ENCODE results near the gene LILRA5.
"Not testable (repeated sequence)": the region's sequence is repeated elsewhere in the genome, so short reads cannot be mapped to it uniquely, and the experiment has no call there.

The LILRA5 gene

DNA sequence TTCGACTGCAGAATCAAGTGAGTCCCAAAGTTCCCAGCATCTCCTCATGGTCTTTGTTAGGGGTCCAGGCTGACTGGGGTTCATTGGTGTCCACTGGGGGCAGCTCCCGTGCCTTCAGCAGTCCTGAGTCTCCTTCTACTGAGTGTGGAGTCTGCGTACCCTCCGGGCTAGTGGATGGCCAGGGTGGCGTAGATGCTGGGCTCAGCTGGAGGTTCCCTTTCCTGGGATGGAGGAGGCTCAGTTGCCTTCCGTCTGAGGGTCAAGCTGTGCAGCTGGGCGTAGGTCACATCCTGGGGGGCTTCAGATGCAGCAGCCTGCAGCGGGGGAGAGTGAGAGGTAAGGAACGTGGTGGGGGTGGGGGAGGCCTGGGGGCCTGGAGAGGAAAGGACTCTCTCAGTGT is 38.5 kb downstream of the LILRA5 start:
- not testable (repeated sequence) for DNase-seq (ENCODE audit: low read depth in 2 of 2)

DNA sequence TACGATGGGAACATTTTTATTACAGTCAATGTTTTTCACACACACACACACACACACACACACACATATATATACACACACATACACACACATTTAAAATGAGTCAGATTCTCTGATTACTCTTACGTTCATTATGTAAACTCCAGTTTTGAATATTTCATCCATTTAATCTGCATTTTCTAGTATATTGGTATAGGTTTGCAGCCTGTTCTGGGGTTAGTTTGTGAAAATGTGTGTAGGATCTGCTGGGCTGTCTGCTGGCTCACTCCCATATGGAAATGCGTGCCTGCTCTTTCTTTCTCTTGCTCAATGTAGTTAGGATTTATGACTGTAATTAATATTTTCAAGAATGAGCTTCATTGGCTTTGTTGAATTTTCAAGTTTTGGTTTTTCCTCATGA is 39.1 kb downstream of the LILRA5 start:
- no peak for DNase-seq (ENCODE audit: low read depth in 2 of 2)

DNA sequence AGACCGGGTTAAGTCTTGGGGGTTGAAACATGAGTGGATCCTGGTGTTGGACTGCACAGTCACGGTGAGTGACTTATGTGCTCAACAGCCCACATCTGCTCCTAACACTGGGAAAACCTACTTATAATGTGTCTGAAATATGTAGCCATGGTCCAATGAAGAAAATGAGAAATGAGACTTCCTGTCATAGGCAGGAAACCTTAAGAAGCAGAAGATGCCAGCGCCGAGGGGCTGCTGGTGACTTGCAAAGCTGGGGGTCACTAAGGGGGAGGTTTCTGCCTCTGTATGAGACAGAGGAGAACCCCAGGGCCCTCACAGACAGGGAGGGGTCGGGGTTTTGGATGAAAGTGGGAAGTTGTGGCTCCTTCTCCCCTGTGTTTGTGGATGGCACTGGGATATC is 40.8 kb downstream of the LILRA5 start:
- not testable (repeated sequence) for DNase-seq (ENCODE audit: low read depth in 2 of 2)

DNA sequence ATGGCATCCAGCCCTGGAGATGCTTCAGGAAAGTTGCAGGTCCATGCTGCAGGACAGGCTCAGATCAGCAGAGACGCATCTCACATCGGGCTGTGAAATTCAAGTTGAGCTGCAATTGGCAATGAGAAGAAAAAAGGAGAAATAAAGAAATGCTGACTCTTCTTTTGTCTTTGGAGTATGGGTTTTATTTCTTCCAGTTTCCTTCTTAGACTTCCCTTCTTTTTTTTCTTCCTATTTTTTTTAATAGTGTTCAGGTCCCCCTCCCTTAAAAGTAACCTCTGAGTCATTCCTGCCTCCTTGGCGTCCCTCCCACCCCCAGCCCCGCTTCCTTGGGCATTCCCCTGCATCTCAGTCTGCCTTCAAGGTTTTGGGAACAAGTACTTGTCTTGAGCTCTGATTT is 41.4 kb downstream of the LILRA5 start:
- not testable (repeated sequence) for DNase-seq (ENCODE audit: low read depth in 2 of 2)

DNA sequence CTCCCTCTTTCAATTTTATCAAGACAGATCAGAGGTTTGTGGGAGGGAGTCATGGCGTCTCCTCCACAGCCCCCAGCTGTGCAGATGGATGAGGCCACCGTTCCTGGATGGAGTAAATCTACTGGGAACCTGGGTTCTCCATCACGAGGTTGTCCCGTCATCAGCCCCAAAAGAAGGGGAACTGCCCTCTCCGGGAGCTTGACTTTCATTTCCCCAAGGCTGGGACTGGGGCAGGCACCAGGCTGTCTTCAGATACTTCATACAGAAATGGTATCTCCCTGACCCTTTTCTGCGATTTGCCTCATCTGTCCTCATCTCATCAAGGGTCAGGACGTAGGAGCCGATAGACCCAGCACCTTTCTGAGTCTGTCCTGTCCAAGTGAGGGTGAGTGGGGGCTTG is 41.9 kb downstream of the LILRA5 start:
- no peak for DNase-seq (ENCODE audit: low read depth in 2 of 2)

DNA sequence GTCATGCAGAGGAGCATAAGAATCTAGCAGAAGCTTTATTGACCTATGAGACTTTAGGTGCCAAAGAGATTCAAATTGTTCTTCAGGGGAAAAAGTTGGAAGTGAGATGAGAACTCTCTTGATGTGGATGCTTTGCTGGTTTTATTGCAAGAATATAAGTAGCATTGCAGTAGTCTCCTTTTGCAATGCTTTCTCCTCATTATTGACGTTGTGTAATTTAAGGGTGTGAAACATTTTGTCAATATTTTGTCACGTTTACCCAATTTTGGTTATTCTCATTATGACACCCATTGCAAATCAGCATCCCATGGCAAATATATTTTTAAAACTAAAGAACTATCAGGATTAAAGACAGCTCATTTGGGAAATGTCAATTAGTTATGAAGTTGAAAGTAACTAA is 44.0 kb downstream of the LILRA5 start:
- DNase-seq (ENCODE audit: low read depth in 2 of 2) = no peak

DNA sequence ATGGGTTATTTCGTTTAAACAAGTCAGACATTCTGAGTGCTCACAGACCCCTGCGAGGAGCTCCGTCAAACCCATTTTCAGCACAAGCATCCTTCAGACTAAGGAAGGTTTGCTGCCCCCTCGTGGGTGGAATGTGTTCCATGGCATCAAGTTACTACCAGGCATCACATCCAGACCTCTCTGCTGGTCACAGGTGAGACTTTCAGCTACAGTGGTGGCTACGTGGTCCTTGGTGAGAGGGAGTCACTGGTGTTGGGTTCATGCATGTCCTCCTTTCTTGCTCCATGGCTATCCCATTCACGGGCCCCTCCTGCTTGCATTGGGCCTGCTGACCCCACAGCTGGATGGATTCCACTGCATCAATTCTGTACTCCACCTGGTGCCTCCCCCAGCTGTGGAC is 46.8 kb downstream of the LILRA5 start:
- peak; percentile 34 to 53 for DNase-seq (ENCODE audit: low read depth in 2 of 2)

DNA sequence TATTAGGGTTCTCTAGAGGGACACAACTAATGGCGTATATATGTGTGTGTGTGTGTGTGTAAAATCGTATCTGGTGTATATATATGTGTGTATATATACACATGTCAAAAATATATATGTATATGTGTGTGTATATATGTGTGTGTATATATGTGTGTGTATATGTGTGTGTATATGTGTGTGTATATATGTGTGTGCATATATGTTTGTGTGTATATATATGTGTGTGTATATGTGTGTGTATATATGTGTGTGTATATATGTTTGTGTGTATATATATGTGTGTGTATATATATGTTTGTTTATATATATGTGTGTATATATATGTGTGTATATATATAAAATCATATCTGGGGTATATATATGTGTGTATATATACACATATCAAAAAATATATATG is 50.5 kb downstream of the LILRA5 start:
- DNase-seq (ENCODE audit: low read depth in 2 of 2) = no peak

DNA sequence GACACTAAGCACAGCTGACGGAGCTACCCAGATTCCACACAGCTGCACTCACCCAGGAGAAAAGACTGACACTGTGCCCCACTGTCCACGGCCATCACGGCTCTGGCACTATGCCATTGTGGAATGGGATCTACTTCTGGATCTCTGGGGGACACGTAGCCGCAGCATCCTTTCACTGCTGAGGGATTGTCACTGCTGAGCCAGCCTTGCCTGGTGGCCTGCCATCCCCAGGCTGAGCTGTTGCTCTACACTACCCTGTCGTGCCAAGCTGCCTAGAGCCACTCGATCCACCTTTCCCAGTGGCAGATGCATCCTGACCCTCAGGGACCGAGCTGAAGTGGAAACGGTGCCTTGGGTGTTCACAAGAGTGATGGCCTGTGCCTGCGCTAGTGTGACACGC is 50.9 kb downstream of the LILRA5 start:
- no peak for DNase-seq (ENCODE audit: low read depth in 2 of 2)

DNA sequence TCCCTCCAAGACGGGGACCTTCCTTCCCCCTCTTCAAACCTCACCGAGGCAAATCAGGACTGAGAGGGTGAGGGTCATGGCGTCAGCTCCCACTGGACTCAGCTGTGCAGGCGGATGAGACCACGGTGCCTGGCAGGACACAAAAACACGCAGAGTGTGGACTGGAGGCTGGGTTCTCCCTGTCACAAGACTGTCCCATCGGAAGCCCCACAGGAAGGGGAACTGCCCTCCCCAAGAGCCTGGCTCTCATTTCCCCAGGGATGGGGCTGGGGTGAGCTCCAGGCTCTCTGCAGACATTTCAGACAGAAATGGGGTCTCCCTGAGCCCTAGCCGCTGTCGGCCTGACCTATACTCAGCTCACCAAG is 55.9 kb downstream of the LILRA5 start, which contains the start of gene LILRB5:
Gene LILRB5 (minus strand): TSS at position 158 of the 365 bp plus-strand sequence. CDS start 80 bp downstream, at position 78.
- DNase-seq (ENCODE audit: low read depth in 2 of 2) = no peak

Measured in stimulated activated CD8-positive, alpha-beta memory T cell treated with anti-CD3 and anti-CD28 coated beads, Interleukin-7, amount 100 ng/mL, for 4 hours (primary cell).